Stimulated activated CD4-positive, alpha-beta T cell treated with anti-CD3 and anti-CD28 coated beads, Interleukin-1b, Interleukin-23, amount 100 ng/mL, for 48 hours (primary cell): ENCODE measurements around the gene USP35.
"Not testable (repeated sequence)": the region's sequence is repeated elsewhere in the genome, so short reads cannot be mapped to it uniquely, and the experiment has no call there.

Experiments used
- DNase-seq: peaks from one replicate; pipeline ENCODE4 v3.0.0-alpha.2; 2020

The USP35 gene

GRCh38 chr11:78216571-78217287 is 28.0 kb downstream of the USP35 start:
- DNase-seq, result no peak

- no peak for DNase-seq
Measured at GRCh38 chr11:78217650-78218541, 29.2 kb downstream of the USP35 start.

DNA sequence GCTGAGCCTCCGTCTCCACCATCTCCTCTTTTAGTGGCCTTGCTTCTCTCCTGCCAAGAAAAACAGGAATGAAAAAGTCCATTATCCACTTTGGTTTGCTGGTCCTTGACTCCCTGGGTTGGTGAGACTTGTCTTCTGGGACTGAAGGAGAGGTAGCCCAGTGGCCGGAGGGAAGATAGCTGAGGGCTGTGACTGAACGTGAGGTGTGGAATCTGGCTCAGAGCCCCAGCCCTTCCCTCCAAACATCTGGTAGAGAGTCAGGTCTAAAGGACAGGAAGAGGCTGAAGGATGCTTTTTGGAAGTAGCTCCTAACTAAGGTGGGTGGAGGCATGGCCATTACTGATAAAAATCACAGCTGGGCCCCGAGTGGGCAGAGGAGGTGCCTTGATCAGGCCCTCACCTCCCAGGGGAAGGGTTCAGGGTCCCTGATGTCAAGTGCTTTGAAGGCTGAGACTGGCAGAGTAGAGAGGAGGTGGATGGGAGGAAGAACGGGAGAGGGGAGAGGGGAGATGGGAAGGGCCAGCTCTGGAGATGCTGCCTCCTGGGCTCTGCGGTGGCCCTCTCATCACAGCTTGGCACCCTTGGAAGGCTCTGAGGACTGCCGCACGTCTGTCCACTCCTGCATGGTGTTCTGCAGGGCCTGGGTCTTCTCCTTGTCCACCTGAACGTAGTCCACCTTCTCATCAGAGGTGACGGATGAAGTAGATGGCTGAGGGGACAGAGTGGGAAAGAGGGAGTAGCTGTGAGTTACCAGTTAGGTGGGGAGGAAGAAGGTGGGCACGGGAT is 30.2 kb downstream of the USP35 start:
- no peak for DNase-seq

DNA sequence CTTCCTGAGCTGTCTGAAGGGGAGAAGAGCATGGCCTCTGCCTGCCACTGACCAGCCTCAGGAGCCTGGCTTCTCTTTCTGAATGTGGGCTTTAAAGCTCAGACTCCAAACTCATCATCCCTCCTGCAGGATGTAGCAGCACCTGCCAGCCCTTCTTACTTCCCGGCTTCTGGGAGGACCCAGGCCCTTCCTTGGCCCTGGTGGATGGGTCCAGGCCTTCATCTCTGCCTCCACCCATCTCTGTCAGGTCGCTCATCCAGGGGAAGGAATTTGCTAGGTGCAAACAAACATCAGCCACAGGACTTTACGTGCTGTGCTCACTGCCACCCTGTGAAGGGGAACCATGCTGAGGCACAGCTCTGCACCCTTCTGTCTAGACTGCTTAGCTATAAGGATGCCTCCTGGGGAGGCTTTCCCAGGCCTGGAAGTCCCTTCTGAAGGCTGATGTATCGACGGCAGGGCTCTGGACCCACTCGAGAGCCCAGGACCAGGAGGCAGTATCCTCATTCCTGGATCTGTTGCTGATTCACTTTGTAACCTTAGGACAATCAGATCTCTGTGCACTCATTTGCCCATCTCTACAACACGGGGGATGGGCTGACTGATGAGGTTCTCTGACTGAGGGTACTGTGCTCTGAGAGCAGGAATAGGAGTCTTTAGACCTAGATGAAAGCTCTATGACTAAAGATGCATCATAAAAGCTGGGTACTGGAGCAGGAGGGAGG is 30.9 kb downstream of the USP35 start:
- DNase-seq, result no peak

DNA sequence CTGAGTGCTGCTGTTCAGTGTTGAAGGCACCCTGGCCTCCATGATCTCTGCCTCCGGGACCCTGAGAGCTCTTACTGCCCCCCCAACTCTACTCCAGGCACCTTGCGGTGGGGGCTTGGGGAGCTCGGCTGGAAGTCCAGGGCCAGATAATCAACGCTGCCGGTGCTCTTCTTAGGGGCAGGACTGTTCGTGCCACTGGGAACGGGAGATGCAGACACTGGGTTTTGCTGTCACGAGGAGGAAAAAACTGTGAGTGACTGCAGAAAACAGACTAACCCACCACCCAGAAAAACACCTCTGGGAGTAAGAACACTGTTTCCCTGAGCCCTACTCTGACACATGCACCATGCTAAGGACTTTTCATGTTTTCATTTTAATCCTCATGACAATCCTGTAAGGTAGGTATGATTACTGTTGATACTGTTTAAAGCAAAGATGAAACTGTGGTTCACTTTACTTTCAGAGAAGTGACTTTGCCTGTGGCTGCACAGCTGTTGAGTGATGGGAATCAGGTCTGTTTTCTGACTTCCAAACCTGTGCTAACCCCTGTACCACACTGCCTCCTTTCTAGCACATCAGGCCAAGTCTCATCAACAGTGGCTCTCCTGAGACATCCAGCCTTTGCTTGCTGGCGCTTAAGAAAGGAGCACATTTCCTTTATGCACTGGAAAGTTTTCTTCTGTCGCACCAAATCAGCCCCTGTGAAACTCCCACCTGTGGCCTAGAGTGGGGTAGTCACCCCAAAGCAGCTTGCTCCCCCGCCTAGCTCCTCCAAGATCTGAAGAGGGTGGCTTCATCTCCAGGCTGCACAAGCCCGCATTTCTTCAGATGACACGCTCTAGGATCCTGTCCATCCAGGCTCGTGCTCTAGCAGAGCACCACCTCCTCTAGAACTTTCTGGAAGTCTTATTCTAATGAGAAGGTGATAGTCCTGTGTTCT is 31.8 kb downstream of the USP35 start:
- DNase-seq, result no peak

DNA sequence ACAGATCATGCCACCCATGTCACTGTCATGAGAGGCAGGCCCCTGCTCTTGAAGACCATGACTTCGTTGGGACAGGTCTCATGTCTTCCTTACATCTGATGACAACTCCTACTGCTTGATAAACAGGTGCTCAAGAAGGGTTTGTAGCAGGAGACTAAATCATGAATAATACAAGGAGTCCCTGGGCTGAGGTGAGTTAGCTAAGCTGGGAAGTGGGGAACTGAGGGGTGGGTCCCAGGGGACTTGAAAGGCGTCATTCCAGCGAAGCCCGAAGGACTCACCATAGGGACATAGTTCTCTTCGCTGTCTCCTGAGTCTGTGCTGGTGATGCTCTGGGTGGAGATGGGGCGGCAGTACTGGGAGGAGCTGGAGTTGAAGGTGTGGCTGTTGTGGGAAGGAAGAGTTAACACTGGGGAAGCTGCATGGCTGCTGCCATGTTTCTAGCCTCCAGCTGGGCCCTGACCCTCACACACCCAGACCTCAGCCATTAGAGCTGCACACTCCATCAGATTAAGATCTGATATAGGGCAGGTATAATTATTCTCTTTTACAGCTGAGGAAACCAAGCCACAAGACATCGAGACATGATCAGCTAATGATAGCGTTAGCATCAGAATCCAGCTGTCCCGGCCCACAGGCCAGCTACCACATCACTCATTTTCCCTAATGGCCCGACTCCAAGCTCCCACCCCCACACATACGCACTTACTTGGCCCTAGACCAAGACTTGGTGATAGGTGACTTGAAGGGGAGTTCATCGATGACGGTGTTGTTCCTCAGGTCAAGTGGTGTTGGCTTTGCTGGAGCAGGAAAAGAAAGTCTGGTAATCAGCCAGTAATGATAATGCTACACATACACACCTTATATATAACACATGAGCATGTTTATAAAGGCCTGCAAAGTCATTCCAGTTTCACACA is 32.9 kb downstream of the USP35 start:
- DNase-seq, result no peak

- not testable (repeated sequence) for DNase-seq
Measured at GRCh38 chr11:78222726-78223125, 34.0 kb downstream of the USP35 start.

DNA sequence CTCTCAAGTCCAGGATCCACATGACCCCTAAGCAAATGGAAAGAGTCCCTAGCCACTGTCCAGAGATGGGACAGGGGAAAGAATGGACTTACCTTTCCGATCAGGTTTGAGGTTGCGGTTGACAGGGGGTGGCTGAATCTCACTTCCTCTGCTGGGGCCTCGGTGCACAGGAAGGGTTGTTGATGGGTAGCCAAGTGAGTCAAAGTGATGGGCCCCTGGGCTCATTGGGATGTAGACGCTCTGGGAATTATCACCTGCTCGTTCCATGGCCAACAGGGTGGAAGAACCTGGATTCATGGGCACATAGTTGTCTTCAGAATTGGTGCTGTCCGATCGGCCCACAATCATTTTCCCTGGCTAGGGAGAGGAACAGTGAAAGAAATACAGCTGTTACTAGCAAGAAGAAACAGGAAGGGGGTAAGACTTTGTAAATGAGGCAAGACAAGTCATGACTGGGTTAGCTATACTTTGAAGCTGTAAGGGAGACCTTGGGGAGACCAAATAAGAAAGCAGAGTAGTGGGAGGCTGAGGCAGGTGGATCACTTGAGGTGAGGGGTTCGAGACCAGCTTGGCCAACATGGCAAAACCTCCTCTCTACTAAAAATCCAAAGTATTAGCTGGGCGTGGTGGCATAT is 34.7 kb downstream of the USP35 start:
- DNase-seq, result no peak

DNA sequence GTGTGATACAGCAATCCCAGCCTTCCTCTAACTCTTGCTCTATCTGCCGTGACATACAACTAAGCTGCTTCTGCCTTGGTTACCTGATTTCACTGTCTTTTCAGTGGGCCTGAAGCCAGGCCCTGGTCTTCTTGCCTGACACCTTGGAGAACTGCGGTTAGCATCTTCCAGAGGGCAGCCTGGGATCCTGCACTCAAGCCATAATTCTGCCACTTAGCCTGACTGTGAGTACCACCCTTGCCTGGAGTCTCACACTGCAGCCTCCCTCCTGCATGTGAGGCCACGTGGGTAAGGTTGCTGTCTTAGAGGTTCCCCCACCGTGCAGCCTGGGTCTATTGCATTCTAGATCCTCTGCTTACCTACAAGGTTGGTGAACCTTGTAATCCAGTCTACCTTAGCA is 35.8 kb downstream of the USP35 start:
- DNase-seq, result no peak

DNA sequence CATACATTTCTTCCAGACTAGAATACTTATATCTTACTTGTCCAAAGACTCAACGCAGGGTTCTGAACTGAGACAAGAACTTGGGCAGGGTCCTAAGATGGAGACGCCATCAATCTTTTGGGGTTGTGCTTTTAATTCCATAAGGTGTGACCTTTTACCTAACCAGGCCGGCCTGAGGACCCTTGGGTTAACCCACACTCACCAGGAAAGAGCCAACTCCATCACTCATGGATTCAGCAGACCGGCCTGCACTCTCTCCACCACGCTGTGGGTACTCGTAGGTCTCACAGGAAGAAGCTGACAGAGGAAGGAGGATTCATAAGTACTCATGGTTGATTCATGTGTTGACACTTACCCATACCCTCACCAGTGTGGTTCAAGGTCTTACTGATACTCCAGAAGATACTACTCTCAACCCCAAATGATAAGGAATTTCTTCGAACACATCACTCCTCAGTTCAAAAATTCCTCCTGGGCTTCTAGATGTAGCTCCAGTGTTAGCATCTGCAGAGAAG is 36.2 kb downstream of the USP35 start:
- no peak for DNase-seq

DNA sequence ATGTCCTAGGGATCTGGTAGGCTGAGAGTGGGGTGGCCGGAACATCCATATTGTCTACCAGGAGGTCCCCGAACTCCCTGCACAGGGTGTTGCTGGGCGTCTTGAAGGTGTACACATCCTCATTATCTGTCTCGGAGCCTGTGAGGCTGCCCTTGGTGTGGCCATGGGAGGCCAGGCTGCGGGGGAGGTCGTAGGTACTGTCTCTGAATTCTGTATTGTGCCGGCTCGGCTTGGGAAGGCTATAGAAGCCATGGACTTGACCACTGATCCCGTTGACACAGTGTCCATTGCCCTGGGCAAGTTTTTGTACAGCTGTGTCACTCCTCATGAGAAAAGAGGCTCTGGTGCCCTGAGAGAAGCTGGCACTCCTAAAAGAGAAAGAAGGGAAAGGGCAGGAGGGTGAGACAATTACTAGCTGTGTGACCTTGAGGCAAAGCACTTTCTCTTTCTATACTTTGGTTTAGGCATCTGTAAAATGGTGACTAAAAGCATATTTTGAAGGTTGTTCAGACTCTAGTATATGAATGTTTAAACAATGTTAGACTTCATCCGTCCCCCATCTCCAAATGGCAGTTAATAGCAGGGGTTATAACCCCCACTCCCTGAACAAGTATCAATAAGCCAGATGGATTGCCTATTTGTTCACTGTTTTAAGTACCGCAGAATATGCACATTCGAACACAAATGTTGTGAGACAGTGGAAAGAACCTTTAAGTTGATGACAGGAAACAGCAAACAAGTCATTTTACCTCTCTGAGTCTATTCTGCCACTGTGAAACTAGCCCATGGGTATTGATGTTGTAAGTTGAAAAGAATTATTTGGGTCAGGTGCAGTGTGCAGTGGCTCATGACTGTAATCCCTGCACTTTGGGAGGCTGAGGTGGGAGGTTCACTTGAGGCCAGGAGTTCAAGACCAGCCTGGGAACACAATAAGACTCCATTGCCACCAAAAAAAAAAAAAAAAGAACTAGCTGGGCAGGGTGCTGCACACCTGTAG is 38.3 kb downstream of the USP35 start:
- DNase-seq, result peak; percentile 25

DNA sequence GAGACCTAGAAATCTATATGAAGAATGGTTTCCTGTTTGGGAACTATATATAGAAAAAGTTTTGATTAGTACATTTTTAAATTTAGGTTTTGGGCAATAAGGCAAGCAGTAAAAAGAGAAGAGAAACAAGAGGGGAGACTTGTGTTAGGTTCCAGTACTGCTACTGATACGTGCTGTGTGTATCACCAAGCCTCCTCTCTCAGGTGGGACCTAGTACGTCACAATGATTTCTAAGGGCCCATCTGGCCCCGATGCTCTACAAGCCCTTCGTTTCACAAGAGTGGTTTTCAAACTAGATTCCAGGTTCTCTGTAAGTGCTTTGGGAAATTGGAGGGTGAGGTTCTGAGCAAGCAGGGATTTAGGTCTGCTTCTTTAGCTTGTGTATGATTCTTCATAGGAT is 39.2 kb downstream of the USP35 start:
- DNase-seq, result no peak

DNA sequence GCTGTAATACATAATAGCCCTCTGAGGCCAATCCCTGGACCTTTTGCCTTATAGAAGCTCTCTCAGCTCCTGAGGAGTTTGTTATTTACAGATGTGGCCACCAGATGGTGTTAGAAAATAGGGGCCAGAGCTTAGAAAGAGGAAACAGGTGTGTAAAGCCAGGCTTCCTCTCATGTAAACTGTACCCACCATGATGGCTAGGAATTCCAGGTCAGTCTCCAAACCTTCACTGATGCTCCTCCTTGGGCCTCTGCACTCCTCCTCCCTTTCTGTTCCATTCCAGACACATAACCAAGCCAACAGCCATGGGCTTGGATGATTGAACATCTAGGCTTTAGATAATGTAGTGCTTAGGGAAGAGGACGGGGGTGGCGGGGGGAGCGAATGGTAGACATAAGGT is 39.7 kb downstream of the USP35 start:
- DNase-seq, result no peak

DNA sequence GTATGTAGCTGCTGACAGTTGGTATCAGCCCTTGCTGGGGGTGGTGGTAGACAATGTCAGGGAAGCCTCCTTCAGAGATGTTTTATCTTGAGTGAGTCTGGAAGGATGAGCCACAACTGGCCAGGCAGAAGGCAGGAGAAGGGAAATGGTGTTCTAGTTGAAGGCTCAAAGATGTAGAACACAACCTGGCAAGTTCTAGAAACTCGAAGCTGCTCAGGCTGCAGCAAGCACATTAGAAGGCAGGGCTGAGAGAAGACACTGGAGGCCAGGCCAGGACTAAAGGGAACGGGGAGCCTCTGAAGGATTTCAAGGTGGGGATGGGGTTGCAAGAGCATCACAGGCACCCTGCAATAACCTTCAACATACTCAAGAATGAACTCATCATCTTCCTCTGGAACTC is 40.4 kb downstream of the USP35 start:
- DNase-seq, result no peak

GRCh38 chr11:78230161-78230877 is 41.6 kb downstream of the USP35 start:
- DNase-seq, result no peak

DNA sequence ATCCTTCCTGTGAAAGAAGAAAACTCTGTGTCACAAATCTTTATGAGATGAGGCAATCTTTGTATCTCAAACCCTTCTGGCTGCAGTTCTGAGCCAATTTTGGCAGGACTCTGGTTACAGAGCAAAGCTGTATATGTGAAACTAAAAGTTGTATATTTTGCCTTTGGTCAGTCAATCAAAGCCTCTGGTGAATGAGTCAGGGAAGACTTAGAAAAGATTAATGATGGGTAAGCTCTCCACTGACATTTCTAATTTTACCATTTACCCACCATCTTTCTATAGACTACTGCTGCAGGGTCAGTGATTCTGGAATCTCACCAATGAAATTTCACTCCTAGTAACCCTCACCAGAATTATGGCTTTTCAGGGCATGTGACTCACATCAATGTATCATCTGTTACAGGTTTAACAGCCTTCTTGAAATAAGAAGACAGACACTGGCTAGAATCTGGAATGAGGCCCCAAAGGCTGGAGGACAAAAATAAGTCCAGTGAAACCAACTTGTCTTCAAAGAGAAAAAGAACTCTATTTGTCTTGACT is 43.3 kb downstream of the USP35 start:
- DNase-seq, result no peak

DNA sequence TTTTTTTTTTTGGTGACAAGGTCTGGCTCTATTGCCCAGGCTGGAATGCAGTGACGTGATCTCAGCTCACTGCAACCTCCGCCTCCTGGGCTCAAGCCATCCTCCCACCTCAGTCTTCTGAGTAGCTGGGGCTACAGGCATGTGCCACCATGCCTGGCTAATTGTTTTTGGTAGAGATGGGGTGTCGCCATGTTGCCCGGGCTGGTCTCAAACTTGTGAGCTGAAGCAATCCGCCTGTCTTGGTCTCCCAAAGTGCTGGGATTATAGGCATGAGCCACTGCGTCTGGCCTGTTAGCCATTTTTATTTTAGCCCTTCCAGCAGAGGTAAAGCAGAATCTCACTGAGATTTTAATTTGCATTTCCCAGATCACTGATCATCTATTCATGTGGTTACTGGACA is 44.3 kb downstream of the USP35 start:
- DNase-seq, result not testable (repeated sequence)
